Stimulated activated naive CD8-positive, alpha-beta T cell treated with anti-CD3 and anti-CD28 coated beads, Interleukin-15, Interleukin-2, amounts not matched to agents 100 U/mL and 50 U/mL, for 24 hours (primary cell): ENCODE results near the gene BAHCC1.

ENCODE experiments used
- ATAC-seq: fragments of 150-1000 bp; cut with Tn5 transposase; one replicate; pipeline ENCODE4 v1.10.0; 2021
- DNase-seq: peaks from one replicate; pipeline ENCODE4 v3.0.0; 2021

The BAHCC1 gene

DNA sequence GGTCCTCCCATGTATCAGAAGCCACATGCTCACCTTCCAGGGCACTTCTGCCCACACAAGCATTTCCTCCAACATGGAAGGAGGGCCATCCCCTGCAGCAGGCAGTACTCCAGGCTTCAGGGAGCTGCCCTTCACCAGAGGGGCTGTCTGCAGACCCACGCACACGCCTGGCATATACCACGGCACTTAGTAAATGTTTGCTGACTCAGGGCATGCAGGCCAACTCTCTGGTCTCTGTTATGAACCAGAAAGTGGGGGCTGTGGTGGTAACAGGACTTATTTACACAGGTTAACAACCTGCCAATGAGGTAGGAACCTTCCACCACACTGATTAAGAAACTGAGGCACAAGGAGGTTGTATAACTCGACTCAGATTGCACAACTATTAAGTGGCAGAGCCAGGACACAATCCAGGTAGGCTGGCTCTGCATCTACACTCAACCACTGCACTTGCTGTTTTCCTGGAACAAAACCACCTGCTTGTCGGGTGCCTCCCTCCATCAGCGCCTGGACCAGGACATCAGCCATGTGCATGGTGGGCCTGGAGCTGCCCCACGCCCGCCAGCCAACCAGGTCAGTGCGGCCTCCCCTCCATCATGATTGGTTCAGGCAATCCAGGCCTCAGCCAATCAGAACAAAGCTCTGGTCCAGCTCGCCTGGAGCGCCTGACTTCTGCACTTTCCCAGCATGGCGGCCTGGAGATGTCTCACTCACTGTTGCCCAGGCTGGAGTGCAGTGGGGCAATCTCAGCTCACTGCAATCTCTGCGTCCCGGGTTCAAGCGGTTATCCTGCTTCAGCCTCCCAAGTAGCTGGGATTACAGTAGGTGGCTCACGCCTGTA lies 98.2 kb downstream of the BAHCC1 start:
- ATAC-seq, result no peak
- DNase-seq, result no peak

GRCh38 chr17:81494626-81495377 lies 99.5 kb downstream of the BAHCC1 start:
- ATAC-seq (no peak), DNase-seq (no peak)

DNA sequence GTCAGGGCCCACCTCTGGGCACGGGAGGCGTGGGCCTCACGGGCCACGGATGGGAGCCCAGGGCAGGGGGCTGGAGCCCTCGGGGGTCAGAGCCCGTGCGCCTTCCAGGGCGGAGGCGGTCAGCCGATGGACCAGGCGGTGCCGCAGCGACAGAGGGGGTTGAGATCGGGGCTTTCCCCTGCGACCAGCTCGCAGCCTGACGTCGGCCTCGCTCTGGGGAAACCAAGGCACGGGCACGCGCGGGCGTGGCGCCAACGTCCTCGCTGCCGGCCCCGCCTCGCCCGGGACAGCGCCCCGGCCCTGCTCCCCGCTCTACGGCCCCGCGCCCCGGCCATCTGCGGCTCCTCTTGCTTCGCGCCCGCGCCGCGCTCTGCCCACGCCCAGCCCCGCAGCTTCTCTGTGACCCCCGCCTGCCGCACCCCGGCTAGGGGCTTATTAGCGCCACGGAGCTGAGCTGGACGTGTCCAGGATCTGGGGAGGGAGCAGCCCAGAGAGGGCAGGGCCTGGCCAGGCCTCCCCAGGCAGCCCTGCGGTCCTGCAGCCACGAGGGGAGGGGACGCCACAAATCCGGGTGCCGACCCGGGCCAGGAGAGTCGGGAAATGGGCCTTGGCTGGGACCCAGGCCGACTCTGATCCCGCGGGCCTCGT lies 103.8 kb downstream of the BAHCC1 start:
- no peak for ATAC-seq
- no peak for DNase-seq

GRCh38 chr17:81499601-81499970 lies 104.3 kb downstream of the BAHCC1 start:
- DNase-seq (no peak), ATAC-seq (no peak)

DNA sequence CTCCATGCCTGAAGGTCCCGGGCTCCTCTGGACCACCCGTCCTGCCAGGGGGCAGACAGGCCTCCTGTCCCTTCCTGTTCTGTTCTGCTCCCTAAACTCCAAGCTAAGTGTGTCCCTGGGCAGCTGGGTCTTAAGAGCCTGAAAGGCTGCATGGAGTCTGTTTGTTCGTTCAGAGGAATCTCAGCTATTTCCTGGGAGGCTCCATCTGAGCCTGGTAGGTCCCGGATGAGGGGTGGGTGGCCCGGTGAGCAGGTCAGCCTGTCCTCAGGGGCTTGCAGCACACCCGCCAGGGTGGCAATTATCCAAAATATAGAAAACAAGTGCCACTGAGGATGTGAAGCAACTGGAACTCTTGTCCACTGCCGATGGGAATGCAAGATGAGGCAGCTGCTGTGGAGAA lies 104.8 kb downstream of the BAHCC1 start:
- ATAC-seq (no peak), DNase-seq (no peak)

DNA sequence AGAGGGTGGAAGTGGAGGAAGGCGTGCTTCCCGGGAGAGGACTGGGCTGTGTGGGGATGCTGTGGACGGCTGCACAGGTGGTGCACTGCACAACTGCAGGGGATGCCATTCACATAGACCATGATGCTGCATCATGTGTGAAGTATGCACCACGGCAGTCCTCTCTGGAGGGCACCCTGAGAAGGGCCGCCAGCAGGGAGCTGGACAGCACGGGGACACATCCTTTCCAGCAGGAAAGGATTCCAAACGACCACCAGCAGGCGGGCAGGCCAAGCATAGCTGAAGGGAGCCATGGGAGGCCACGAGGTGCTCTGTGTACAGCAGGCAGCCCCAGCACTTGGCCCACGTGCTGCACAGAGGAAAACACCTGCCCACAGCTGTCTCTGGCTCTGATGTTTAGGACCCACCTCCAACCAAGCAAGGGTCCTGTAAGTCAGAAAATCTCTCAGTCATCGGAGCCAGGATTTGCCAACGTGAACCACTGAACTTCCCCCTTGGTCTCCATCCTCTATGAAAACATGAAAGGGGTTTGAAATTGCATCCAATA lies 107.3 kb downstream of the BAHCC1 start:
- DNase-seq (no peak), ATAC-seq (no peak)

GRCh38 chr17:81503619-81504018 lies 108.4 kb downstream of the BAHCC1 start:
- ATAC-seq (no peak), DNase-seq (no peak)

- DNase-seq, result no peak
- no peak for ATAC-seq
Measured at GRCh38 chr17:81508639-81509206, 113.5 kb downstream of the BAHCC1 start.

DNA sequence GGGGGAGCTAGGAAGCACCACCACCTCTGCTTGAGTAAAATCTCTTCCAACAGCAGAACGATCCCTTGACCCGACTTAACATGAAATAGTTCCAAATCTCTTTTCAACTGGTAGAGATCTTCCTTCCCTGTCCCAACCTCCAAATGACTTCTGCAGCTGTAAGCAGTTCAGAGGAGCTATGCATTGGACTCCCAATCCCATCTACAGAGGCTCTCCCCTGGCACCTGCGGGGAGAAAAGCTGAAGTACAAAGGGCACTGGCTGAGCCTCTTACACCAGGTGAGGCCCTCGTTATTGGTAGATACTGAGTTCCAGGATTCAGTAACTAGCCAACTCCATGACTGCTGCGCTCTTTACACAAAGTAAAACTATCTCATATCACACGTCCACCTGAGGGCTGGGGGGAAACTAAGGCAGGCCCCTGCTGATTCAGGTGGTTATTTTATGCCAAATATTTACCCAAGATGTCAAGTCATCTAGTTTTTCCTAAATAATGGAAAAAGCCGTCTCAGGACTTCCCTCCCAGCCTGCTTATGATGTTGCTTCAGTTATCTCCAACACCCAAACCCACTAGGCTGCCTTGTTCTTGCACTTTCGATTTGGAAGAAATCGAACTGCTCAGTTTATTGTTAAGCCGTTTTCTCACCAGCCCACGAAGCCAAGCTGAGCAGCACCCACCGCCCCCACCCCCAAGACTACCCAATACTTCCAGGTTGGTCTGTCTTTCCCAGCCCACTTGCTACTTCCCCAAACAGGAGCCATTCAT lies 114.1 kb downstream of the BAHCC1 start:
- DNase-seq, result no peak
- ATAC-seq, result no peak

DNA sequence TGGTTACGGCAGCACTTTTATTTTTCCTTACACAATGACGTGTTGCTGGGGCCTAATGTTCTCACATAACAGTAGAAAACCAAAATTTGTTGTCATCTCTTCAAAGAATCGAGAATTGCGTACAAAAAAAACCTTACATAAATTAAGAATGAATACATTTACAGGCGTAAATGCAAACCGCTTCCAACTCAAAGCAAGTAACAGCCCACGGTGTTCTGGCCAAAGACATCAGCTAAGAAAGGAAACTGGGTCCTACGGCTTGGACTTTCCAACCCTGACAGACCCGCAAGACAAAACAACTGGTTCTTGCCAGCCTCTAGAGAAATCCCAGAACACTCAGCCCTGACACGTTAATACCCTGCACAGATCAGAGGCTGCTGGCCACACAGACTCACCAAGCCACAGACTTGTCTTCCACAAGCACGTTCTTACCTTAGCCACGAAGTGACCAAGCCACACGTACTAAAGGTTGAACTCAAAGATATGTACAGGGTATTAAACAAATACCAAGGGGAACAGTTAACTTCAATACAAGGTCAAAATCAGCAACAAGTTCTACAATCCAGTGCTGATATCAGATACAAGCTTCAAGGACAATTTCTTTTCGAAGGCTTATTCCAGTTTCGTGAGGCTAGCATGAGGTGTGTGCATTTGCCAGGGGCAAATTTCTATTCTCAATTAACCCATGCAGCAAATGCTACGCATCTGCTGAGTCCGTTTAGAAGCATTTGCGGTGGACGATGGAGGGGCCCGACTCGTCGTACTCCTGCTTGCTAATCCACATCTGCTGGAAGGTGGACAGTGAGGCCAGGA lies 114.9 kb downstream of the BAHCC1 start:
- ATAC-seq, result no peak
- DNase-seq, result no peak

- ATAC-seq (no peak), DNase-seq (no peak)
Measured at GRCh38 chr17:81510785-81511553, 115.7 kb downstream of the BAHCC1 start.

DNA sequence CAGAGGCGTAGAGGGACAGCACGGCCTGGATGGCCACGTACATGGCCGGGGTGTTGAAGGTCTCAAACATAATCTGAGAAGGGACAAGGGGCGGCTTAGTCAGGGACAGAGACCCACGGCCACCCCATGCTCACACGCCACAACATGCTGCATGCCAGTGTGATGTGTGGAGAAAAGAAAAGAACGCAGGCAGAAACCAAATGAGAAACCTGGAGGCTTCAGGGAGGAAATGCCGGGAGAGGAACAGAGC lies 116.2 kb downstream of the BAHCC1 start:
- DNase-seq (no peak), ATAC-seq (no peak)

DNA sequence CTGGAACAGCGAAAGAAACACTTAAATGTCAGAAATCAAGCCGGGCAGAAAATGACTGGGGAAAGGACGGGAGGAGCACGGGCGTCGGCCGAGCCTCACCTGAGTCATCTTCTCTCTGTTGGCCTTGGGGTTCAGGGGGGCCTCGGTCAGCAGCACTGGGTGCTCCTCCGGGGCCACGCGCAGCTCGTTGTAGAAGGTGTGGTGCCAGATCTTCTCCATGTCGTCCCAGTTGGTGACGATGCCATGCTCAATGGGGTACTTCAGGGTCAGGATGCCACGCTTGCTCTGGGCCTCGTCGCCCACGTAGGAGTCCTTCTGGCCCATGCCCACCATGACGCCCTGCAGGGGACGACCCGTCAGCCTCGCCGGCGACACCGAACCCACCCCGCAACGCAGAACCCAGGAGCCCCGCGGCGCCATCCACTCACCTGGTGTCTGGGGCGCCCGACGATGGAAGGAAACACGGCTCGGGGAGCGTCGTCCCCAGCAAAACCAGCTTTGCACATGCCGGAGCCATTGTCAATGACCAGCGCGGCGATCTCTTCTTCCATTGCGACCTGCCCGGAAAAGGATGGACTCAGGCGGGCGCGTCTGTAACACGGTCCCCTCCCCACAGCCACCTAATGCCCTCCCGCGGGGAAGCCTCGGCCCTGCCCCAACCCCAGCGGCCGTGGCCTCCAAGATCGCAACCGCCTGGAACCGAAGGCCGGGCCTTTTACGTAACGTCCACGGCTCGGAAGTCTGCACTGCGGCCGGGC lies 116.7 kb downstream of the BAHCC1 start:
- DNase-seq, result peak; percentile 50
- ATAC-seq, result no peak

DNA sequence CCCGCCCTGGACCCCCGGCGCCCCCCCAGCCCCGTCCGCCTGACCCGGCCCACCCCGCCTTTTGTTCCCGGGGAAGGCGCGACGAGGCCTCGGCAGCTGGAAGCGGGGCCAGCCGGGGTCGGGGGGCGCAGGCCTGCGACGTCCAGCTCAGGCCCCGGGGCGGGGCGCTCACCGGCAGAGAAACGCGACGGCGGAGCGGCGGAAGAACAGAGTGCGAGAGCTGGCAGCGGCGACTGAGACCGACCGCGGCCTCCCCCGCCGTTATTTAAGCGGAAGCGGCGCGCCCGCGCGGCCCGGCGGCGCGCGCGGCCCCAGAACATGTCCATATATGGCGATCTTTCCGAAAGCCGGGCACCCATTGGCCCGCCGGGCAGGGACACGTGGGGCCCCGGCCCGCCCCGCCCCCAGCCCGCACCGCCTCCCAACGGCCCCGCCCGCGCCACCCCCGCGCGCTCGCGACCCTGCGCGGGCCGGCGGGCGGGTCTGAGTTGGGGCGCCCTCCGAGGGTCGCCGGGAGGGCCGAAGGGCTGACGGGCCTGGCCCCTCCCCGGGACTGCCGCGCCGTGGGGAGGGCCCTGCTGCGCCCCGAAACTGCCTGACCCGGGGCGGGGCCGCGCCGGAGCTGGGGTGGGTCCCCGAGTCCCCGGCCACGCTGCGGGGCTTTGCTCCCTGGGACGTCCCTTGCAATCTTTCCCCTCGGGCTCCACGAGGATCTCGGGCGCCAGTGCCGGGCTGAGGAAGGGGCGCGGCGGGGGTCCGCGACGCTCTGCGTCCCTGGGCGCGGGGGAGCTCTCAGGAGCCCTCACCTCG lies 117.5 kb downstream of the BAHCC1 start, which contains the start of gene ACTG1:
Gene ACTG1 (minus strand): TSS at position 238 of the 810 bp plus-strand sequence. CDS start 445 bp downstream, outside the sequence.
- ATAC-seq (peak; percentile 53), DNase-seq (peak; percentile 93)

- DNase-seq (peak; percentile 81), ATAC-seq (peak; percentile 25)
Measured at GRCh38 chr17:81513372-81513752, 118.1 kb downstream of the BAHCC1 start.

GRCh38 chr17:81513753-81514488 lies 118.7 kb downstream of the BAHCC1 start:
- peak; percentile 2 for ATAC-seq
- peak; percentile 73 for DNase-seq

DNA sequence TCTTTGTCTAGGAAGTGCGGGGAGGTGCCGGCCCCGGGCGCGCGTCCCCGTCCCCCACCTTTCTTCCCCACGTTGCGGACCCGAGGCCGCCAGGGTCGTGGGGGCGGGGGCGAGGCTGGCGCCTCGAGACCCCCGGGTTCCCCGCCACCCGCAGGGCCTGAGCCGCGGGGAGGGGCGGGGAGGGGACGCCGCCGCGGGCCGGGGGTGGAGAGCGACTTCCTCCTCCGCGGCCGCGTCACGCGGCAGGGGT lies 119.2 kb downstream of the BAHCC1 start:
- ATAC-seq (no peak), DNase-seq (no peak)
